HL-60 (cell line): Measurements from ENCODE around the gene TFAP2D.

ENCODE experiments used
- GABPA ChIP-seq: IDR thresholded peaks from 2 replicates; pipeline ENCODE4 v1.6.1; 2012; ENCODE audit warnings: low read depth
- POLR2AphosphoS5 ChIP-seq: IDR thresholded peaks from 2 replicates; pipeline ENCODE4 v1.6.1; 2012; ENCODE audit warnings: low read depth
- SPI1 ChIP-seq: IDR thresholded peaks from 2 replicates; pipeline ENCODE4 v1.6.1; 2012; ENCODE audit warnings: low read depth, mild to moderate bottlenecking, borderline replicate concordance
- TF ChIP-seq, protein P1 (sequence below): IDR thresholded peaks from one replicate; pipeline ENCODE4 v1.5.1; 2011; ENCODE audit warnings: low read length, control low read depth, inconsistent platforms; ENCODE audit not compliant: insufficient read depth
- TF ChIP-seq, protein P2 (sequence below): IDR thresholded peaks from 2 replicates; pipeline ENCODE4 v1.6.1; 2012; ENCODE audit warnings: low read depth; ENCODE audit not compliant: insufficient replicate concordance

DNA sequence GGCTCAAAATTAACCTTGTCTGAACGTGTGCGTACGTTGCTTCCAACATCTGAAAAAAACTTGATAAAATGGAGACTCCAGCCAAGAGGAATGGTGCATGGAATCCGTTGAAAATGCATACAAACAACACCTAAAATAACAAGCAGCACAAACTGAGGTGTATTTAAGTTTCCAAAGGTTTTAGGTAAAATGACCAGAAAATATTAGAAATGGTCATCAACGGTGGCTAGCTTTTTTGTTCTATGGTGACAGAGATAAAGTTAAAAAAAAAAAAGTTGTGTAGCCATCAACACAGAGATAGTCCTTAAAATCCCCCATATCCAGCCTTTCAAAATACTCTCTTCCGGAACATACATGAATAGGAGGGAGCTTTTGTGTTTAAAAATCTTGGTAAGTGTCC lies 104.7 kb downstream of the TFAP2D start:
- TF ChIP-seq, protein P1, sequence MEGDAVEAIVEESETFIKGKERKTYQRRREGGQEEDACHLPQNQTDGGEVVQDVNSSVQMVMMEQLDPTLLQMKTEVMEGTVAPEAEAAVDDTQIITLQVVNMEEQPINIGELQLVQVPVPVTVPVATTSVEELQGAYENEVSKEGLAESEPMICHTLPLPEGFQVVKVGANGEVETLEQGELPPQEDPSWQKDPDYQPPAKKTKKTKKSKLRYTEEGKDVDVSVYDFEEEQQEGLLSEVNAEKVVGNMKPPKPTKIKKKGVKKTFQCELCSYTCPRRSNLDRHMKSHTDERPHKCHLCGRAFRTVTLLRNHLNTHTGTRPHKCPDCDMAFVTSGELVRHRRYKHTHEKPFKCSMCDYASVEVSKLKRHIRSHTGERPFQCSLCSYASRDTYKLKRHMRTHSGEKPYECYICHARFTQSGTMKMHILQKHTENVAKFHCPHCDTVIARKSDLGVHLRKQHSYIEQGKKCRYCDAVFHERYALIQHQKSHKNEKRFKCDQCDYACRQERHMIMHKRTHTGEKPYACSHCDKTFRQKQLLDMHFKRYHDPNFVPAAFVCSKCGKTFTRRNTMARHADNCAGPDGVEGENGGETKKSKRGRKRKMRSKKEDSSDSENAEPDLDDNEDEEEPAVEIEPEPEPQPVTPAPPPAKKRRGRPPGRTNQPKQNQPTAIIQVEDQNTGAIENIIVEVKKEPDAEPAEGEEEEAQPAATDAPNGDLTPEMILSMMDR: no peak
- TF ChIP-seq, protein P2, sequence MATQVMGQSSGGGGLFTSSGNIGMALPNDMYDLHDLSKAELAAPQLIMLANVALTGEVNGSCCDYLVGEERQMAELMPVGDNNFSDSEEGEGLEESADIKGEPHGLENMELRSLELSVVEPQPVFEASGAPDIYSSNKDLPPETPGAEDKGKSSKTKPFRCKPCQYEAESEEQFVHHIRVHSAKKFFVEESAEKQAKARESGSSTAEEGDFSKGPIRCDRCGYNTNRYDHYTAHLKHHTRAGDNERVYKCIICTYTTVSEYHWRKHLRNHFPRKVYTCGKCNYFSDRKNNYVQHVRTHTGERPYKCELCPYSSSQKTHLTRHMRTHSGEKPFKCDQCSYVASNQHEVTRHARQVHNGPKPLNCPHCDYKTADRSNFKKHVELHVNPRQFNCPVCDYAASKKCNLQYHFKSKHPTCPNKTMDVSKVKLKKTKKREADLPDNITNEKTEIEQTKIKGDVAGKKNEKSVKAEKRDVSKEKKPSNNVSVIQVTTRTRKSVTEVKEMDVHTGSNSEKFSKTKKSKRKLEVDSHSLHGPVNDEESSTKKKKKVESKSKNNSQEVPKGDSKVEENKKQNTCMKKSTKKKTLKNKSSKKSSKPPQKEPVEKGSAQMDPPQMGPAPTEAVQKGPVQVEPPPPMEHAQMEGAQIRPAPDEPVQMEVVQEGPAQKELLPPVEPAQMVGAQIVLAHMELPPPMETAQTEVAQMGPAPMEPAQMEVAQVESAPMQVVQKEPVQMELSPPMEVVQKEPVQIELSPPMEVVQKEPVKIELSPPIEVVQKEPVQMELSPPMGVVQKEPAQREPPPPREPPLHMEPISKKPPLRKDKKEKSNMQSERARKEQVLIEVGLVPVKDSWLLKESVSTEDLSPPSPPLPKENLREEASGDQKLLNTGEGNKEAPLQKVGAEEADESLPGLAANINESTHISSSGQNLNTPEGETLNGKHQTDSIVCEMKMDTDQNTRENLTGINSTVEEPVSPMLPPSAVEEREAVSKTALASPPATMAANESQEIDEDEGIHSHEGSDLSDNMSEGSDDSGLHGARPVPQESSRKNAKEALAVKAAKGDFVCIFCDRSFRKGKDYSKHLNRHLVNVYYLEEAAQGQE: no peak
- TF ChIP-seq POLR2AphosphoS5: no peak
- no peak for TF ChIP-seq SPI1
- no peak for TF ChIP-seq GABPA
